A673 (cell line): ENCODE measurements around the gene CNGA3. TPM values are rescaled to one million over a fixed set of nuclear protein-coding genes. Genes with fewer than 3 reads are reported as not detected.

ENCODE experiments used
- BruUV-seq: library from RNA; stranded (reverse); fragments of 400-500 nt; replicated peaks from 2 replicates; lab custom pipeline; 2021; lab: Mats Ljungman, UMichigan
- CTCF ChIA-PET: fragments of 300-600 bp; sonication (Branson Sonifier 250); formaldehyde crosslinking; loops from one replicate; lab custom pipeline; 2022; ENCODE audit warnings: antibody characterized with exemption; lab: Charles Lee
- POLR2A ChIA-PET: fragments of 300-600 bp; sonication (Branson Sonifier 250); formaldehyde crosslinking; loops from one replicate; lab custom pipeline; 2022; ENCODE audit warnings: antibody characterized with exemption; ENCODE audit not compliant: low non-redundant PET; lab: Charles Lee
- DNase-seq: peaks from one replicate; pipeline ENCODE4 v3.0.0-alpha.2; 2015; ENCODE audit warnings: low spot score
- H3K27ac ChIP-seq: fragments of 200-600 bp; sonication (generic); 2 replicates; pipeline ENCODE4 v1.5.1; 2016; ENCODE audit warnings: mixed run types, low read depth, mild to moderate bottlenecking, mixed read lengths, antibody characterized with exemption, low read length; ENCODE audit not compliant: poor library complexity, severe bottlenecking
- H3K27me3 ChIP-seq: fragments of 200-600 bp; sonication (generic); replicated peaks from 2 replicates; pipeline ENCODE4 v1.6.1; 2017; ENCODE audit warnings: mixed run types, low read depth, mild to moderate bottlenecking, mixed read lengths, antibody characterized with exemption, low read length; ENCODE audit not compliant: insufficient read depth, poor library complexity
- H3K36me3 ChIP-seq: fragments of 200-600 bp; sonication (generic); 2 replicates; pipeline ENCODE4 v1.6.1; 2016; ENCODE audit warnings: mixed run types, mild to moderate bottlenecking, mixed read lengths, antibody characterized with exemption, low read length; ENCODE audit not compliant: insufficient read depth, poor library complexity, severe bottlenecking
- H3K4me1 ChIP-seq: fragments of 200-600 bp; sonication (generic); 2 replicates; pipeline ENCODE4 v1.6.1; 2017; ENCODE audit warnings: mixed run types, mild to moderate bottlenecking, mixed read lengths, antibody characterized with exemption, low read length; ENCODE audit not compliant: insufficient read depth, poor library complexity, severe bottlenecking
- H3K4me3 ChIP-seq: fragments of 200-600 bp; sonication (generic); 2 replicates; pipeline ENCODE4 v1.5.1; 2016; ENCODE audit warnings: low read depth, mixed run types, mild to moderate bottlenecking, mixed read lengths, low read length; ENCODE audit not compliant: poor library complexity, severe bottlenecking
- H3K9me3 ChIP-seq: fragments of 200-600 bp; sonication (generic); 2 replicates; pipeline ENCODE4 v1.6.1; 2016; ENCODE audit warnings: mixed run types, low read depth, mild to moderate bottlenecking, mixed read lengths, antibody characterized with exemption, low read length; ENCODE audit not compliant: poor library complexity, severe bottlenecking
- CTCF ChIP-seq: fragments of 300-800, 200-600 bp; sonication (generic); conservative IDR thresholded peaks from 2 replicates; pipeline ENCODE4 v1.5.1; 2017; ENCODE audit warnings: low read depth, mild to moderate bottlenecking, antibody characterized with exemption, low read length, moderate library complexity, mixed read lengths
- EZH2 ChIP-seq: fragments of 200-600 bp; sonication (generic); IDR thresholded peaks from 2 replicates; pipeline ENCODE4 v1.6.1; 2017; ENCODE audit warnings: borderline replicate concordance, low read depth, mild to moderate bottlenecking, mixed read lengths, antibody characterized with exemption, low read length; ENCODE audit not compliant: poor library complexity, severe bottlenecking
- intact Hi-C: fragments of 100-400 bp; cut with micrococcal nuclease; formaldehyde crosslinking; loops from one replicate; pipeline ENCODE4 v1.10.0; 2022; ENCODE audit not compliant: unreplicated experiment
- total RNA-seq: library from RNA; stranded (reverse); gene quantifications from 2 replicates; pipeline ENCODE4 v1.2.3, GENCODE V29; 2021

Gene CNGA3
- total RNA-seq, 1 experiment from 2014 or later, result not detected

- H3K27me3 ChIP-seq, result no peaks in the 10 kb centered on the region
- TF ChIP-seq EZH2 (no peak), CTCF (no peak)
- intact Hi-C loops, result no loop called here
- ChIA-PET POLR2A (no interaction called here), CTCF (no interaction called here)
- DNase-seq, result no peak
- no peaks in the 10 kb centered on the region for H3K9me3 ChIP-seq
- H3K27ac ChIP-seq, result no peak overlapping the region
- no peaks in the 10 kb centered on the region for H3K4me1 ChIP-seq
- no peak overlapping the region for H3K4me3 ChIP-seq
- no TSS peak for BruUV-seq
- H3K36me3 ChIP-seq, result no peaks in the 10 kb centered on the region
Measured at GRCh38 chr2:98390571-98391476, 44.6 kb downstream of the CNGA3 start.

DNA sequence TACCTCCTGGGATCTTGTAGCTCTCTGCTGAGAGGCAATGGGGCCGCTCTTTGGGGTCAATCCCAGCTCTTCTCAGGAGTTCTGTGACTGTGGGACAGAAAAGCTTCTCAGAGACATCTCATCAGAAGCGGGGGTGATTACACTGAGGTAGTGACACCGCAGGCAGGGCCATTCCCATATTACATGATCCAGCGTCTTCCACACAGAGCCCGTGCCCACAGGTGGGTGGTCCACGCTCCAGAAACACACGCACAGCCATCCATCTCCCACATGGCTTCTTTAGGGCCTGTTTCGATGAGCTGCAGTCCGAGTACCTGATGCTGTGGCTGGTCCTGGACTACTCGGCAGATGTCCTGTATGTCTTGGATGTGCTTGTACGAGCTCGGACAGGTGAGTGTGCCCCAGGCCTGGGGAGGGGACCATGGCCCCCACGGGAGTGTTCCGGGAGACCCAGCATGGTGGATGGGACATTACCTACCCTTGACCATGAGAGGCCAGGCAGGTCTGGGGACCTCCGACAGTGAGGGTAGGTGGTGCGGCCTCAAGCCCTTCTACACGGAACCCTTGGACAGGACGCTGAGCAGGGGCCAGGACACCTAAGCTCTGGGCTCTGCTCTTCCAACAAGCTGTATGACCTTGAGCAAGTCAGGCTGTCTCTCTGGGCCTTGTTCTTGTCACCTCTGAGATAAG lies 45.5 kb downstream of the CNGA3 start:
- CTCF ChIA-PET, result no interaction called here

DNA sequence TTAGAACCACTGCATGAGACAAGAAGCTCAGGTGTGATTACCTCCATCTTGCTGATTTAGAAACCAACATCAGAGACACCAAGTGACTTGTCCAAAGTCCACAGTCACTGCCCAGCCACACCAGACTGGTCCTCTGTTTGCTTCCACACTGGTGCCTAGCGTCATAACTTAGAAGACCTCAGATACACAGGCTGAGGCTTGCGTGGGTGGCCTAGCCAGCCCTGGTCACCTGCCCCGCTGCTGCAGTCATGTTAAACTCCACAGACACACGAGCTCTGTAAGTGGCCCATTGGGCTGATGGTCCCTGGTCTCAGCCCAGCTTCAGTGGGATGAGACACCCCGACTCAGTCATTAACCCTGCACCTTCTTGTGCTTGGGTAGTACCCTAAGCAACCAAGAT lies 47.1 kb downstream of the CNGA3 start:
- ChIA-PET CTCF (no interaction called here), POLR2A (no interaction called here)
- BruUV-seq, result no TSS peak
- no peak for DNase-seq
- no peak overlapping the region for H3K27ac ChIP-seq
- no peaks in the 10 kb centered on the region for H3K36me3 ChIP-seq
- no peak overlapping the region for H3K4me3 ChIP-seq
- intact Hi-C loops, result no loop called here
- no peaks in the 10 kb centered on the region for H3K4me1 ChIP-seq
- peaks cover 9% of the 10 kb centered on the region for H3K27me3 ChIP-seq
- TF ChIP-seq CTCF (no peak), EZH2 (no peak)
- no peaks in the 10 kb centered on the region for H3K9me3 ChIP-seq

More for the DNA sequence above, 45.5 kb downstream of the CNGA3 start:
- no TSS peak for BruUV-seq
- Histone ChIP-seq H3K9me3 (no peaks in the 10 kb centered on the region), H3K36me3 (no peaks in the 10 kb centered on the region), H3K4me1 (no peaks in the 10 kb centered on the region), H3K27me3 (no peaks in the 10 kb centered on the region), H3K4me3 (no peak overlapping the region), H3K27ac (no peak overlapping the region)
- DNase-seq, result no peak
- TF ChIP-seq EZH2 (no peak), CTCF (no peak)
- intact Hi-C loops, result no loop called here
- POLR2A ChIA-PET, result no interaction called here
